HepG2 (cell line): ENCODE data around the gene ZNF211. TPM values are rescaled to one million over a fixed set of nuclear protein-coding genes. Genes with fewer than 3 reads are reported as not detected.

Experiments
- ATF5 ChIP-seq: sonication (generic); formaldehyde crosslinking; IDR thresholded peaks from 2 replicates; pipeline ENCODE4 v1.4.0; 2020; ENCODE audit warnings: mild to moderate bottlenecking, low read depth, missing genetic modification reagents
- CSRNP2 ChIP-seq: sonication (generic); formaldehyde crosslinking; conservative IDR thresholded peaks from 2 replicates; pipeline ENCODE4 v1.8.0; 2022; ENCODE audit warnings: low read depth, missing genetic modification reagents
- DDIT3 ChIP-seq: sonication (generic); formaldehyde crosslinking; IDR thresholded peaks from 2 replicates; pipeline ENCODE4 v1.4.0; 2020; ENCODE audit warnings: mild to moderate bottlenecking, missing genetic modification reagents
- NFE2 ChIP-seq: sonication (generic); formaldehyde crosslinking; IDR thresholded peaks from 2 replicates; pipeline ENCODE4 v1.4.0; 2020; ENCODE audit warnings: missing genetic modification reagents
- PLRG1 ChIP-seq: fragments of 450-650 bp; conservative IDR thresholded peaks from 2 replicates; pipeline ENCODE4 v1.6.1; 2016
- TBX2 ChIP-seq: sonication (generic); formaldehyde crosslinking; IDR thresholded peaks from 2 replicates; pipeline ENCODE4 v1.5.0; 2020; ENCODE audit warnings: missing genetic modification reagents, mild to moderate bottlenecking, borderline replicate concordance
- ZBED4 ChIP-seq: sonication (generic); formaldehyde crosslinking; IDR thresholded peaks from 2 replicates; pipeline ENCODE4 v1.4.0; 2020; ENCODE audit warnings: missing genetic modification reagents, borderline replicate concordance
- ZNF317 ChIP-seq: sonication (generic); formaldehyde crosslinking; IDR thresholded peaks from 2 replicates; pipeline ENCODE4 v1.5.0; 2020; ENCODE audit warnings: mild to moderate bottlenecking, missing genetic modification reagents
- ZNF503 ChIP-seq: sonication (generic); formaldehyde crosslinking; IDR thresholded peaks from 2 replicates; pipeline ENCODE4 v1.4.0; 2020; ENCODE audit warnings: missing genetic modification reagents
- ZNF577 ChIP-seq: sonication (generic); formaldehyde crosslinking; IDR thresholded peaks from 2 replicates; pipeline ENCODE4 v1.4.0; 2020; ENCODE audit warnings: mild to moderate bottlenecking, low read depth, missing genetic modification reagents, borderline replicate concordance
- ZNF687 ChIP-seq: sonication (generic); formaldehyde crosslinking; IDR thresholded peaks from 2 replicates; pipeline ENCODE4 v1.5.1; 2020; ENCODE audit warnings: mild to moderate bottlenecking, missing genetic modification reagents, moderate library complexity
- ZNF800 ChIP-seq: sonication (generic); formaldehyde crosslinking; IDR thresholded peaks from 2 replicates; pipeline ENCODE4 v1.4.0; 2020; ENCODE audit warnings: missing genetic modification reagents
- polyA plus RNA-seq, 8 experiments: library from polyadenylated mRNA; depleted of rRNA in 3 of 8; stranded (reverse) in 7 of 8; unstranded in 1 of 8; fragments of >200 nt; fragmentation: Illumina TruSeq in 4 of 8; extraction: Trizol in 4 of 8; gene quantifications; 2 replicates each; pipeline versions ENCODE4 v1.2.1 to v1.2.3, GENCODE V29; 2011 to 2016; ENCODE audit warnings: low read depth in 4 of 8, missing spikeins in 1 of 8, mixed read lengths in 1 of 8; ENCODE audit not compliant: insufficient read depth in 1 of 8
- total RNA-seq, 5 experiments: library from RNA; depleted of rRNA; stranded (reverse); fragments of >200 nt; fragmentation: Illumina TruSeq; extraction: Trizol; gene quantifications; 2 replicates each; pipeline ENCODE4 v1.2.3, GENCODE V29; 2016; ENCODE audit warnings: low read depth in 1 of 5

The ZNF211 gene
- total and polyA plus RNA-seq, 2 of the 13 experiments (the other 11 are each of a cell fraction or from before 2014, with no cell fraction given), result 9.9 to 11.2 TPM

- TF ChIP-seq CSRNP2 (CRISPR knock-in tag), result no peak
- no peak for TF ChIP-seq ZNF503 (CRISPR knock-in tag)
- no peak for TF ChIP-seq ATF5 (CRISPR knock-in tag)
- 0 out of 2 replicates have a peak, but pooled peaks have one; percentile 39 for TF ChIP-seq ZBED4 (CRISPR knock-in tag)
- TF ChIP-seq ZNF577 (CRISPR knock-in tag), result no peak
- peak; percentile 88 for TF ChIP-seq ZNF687 (CRISPR knock-in tag)
- no peak for TF ChIP-seq ZNF800 (CRISPR knock-in tag)
- peak; percentile 63; the same call in 1 of the 2 replicates for TF ChIP-seq TBX2 (CRISPR knock-in tag)
- no peak for TF ChIP-seq DDIT3 (CRISPR knock-in tag)
- TF ChIP-seq PLRG1, result no peak
- TF ChIP-seq NFE2 (CRISPR knock-in tag), result no peak
- no peak for TF ChIP-seq ZNF317 (CRISPR knock-in tag)
Observed at GRCh38 chr19:57664269-57665127, 31.5 kb downstream of the ZNF211 start (continued).
